ENCODE results near the gene EMX1.

The EMX1 gene

GRCh38 chr2:72965016-72965415, 47.7 kb downstream of the EMX1 start:
- no peak overlapping the region for H3K4me3 ChIP-seq (ENCODE audit: low read depth, low read length)
- no peak for DNase-seq (ENCODE audit: low read depth)
- TF ChIP-seq CTCF (conservative IDR thresholded peaks at IDR 0.05; ENCODE audit: low read depth, low read length) = no peak

GRCh38 chr2:72965770-72966450, 48.6 kb downstream of the EMX1 start:
- no peak overlapping the region for H3K4me3 ChIP-seq (ENCODE audit: low read depth, low read length)
- TF ChIP-seq CTCF (conservative IDR thresholded peaks at IDR 0.05; ENCODE audit: low read depth, low read length) = no peak

GRCh38 chr2:72968286-72968685, 51.0 kb downstream of the EMX1 start:
- H3K4me3 ChIP-seq (ENCODE audit: low read depth, low read length) = no peak overlapping the region
- no peak for DNase-seq (ENCODE audit: low read depth)
- TF ChIP-seq CTCF (conservative IDR thresholded peaks at IDR 0.05; ENCODE audit: low read depth, low read length) = no peak

More at GRCh38 chr2:72965770-72966450, 48.6 kb downstream of the EMX1 start:
- DNase-seq (ENCODE audit: low read depth) = peak; percentile 9

GRCh38 chr2:72969706-72970105, 52.4 kb downstream of the EMX1 start:
- no peak for TF ChIP-seq CTCF (conservative IDR thresholded peaks at IDR 0.05; ENCODE audit: low read depth, low read length)
- H3K4me3 ChIP-seq (ENCODE audit: low read depth, low read length) = no peak overlapping the region
- no peak for DNase-seq (ENCODE audit: low read depth)

- TF ChIP-seq CTCF (conservative IDR thresholded peaks at IDR 0.05; ENCODE audit: low read depth, low read length) = no peak
- DNase-seq (ENCODE audit: low read depth) = no peak
- H3K4me3 ChIP-seq (ENCODE audit: low read depth, low read length) = no peak overlapping the region
Observed at GRCh38 chr2:72971036-72971435, 53.7 kb downstream of the EMX1 start.

- DNase-seq (ENCODE audit: low read depth) = no peak
- no peak for TF ChIP-seq CTCF (conservative IDR thresholded peaks at IDR 0.05; ENCODE audit: low read depth, low read length)
- H3K4me3 ChIP-seq (ENCODE audit: low read depth, low read length) = no peak overlapping the region
Observed at GRCh38 chr2:72972352-72973136, 55.2 kb downstream of the EMX1 start.

All from choroid plexus epithelial cell (primary cell).